Activated naive CD4-positive, alpha-beta T cell treated with Interleukin-2 at 50 U/mL for 16 hours (primary cell): ENCODE results near the gene PIKFYVE.
"Not testable (repeated sequence)": the region's sequence is repeated elsewhere in the genome, so short reads cannot be mapped to it uniquely, and the experiment has no call there.

Experiments
- DNase-seq: peaks from one replicate; pipeline ENCODE4 v3.0.0-alpha.2; 2020

PIKFYVE gene, protein sequence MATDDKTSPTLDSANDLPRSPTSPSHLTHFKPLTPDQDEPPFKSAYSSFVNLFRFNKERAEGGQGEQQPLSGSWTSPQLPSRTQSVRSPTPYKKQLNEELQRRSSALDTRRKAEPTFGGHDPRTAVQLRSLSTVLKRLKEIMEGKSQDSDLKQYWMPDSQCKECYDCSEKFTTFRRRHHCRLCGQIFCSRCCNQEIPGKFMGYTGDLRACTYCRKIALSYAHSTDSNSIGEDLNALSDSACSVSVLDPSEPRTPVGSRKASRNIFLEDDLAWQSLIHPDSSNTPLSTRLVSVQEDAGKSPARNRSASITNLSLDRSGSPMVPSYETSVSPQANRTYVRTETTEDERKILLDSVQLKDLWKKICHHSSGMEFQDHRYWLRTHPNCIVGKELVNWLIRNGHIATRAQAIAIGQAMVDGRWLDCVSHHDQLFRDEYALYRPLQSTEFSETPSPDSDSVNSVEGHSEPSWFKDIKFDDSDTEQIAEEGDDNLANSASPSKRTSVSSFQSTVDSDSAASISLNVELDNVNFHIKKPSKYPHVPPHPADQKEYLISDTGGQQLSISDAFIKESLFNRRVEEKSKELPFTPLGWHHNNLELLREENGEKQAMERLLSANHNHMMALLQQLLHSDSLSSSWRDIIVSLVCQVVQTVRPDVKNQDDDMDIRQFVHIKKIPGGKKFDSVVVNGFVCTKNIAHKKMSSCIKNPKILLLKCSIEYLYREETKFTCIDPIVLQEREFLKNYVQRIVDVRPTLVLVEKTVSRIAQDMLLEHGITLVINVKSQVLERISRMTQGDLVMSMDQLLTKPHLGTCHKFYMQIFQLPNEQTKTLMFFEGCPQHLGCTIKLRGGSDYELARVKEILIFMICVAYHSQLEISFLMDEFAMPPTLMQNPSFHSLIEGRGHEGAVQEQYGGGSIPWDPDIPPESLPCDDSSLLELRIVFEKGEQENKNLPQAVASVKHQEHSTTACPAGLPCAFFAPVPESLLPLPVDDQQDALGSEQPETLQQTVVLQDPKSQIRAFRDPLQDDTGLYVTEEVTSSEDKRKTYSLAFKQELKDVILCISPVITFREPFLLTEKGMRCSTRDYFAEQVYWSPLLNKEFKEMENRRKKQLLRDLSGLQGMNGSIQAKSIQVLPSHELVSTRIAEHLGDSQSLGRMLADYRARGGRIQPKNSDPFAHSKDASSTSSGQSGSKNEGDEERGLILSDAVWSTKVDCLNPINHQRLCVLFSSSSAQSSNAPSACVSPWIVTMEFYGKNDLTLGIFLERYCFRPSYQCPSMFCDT (N-terminal part only)

DNA sequence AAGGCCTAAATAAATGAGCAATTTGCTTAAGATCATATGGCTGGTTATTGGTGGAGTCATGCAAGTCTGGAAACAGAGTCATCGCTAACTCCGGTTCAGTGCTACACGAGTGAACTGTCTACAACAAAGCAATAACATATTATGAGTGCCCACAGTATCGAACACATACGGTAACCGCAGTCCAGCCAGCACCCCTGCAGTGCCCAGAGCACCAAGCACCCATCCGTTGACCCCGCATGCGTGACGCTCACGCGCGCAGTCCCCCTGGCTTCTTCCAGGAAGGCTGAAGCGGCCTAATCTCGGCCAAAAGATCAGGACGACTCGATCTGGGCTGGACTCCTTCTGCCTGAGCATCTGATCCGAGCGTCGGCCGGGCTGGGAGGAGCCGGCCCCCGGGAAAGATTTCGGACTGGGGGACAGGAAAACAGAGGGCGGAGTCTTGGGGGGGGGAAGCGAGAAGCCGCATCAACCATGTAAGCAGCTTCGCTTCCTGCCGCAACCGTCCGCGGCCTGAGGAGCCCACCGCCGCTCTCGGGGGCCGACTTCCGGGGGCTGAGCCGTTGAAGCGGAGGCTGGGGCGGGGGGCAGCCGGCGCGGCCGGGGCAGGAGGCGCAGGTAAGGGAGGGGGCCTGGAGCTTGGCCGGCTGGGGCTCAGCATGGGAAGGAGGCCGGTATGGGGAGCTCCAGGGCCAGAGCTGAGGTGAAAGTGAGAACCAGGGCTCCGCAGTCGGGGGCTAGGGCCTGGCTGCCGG lies at the start of gene PIKFYVE:
PIKFYVE (plus strand) TSS at position 455 of the 752 bp plus-strand sequence. CDS start 5,265 bp downstream, outside the sequence.
- DNase-seq = peak; percentile 88

- DNase-seq = not testable (repeated sequence)
These were observed 44.2 kb upstream of the PIKFYVE start for GRCh38 chr2:208221873-208222272.

DNA sequence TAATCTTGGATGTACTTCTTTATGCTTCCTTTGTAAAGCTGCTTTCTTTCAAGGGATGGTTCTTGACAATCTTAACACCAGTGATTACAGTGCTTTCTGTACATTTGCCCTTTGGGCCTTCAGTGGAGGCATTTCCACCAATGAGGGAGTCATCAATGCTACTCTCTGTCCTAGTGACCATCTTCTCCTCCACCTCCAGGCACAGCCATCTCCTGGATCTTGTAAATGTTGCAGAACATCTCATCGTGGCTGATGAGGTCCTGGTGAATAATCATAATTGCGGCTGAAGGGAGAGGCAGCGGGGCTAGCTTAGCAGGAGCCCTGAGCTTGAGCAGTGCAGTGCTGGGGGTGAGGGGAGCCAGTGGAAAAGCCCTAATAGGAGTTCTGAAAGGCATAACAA lies 43.7 kb upstream of the PIKFYVE start:
- no peak for DNase-seq

- DNase-seq = no peak
These were observed 41.3 kb upstream of the PIKFYVE start for GRCh38 chr2:208224802-208225201.

- no peak for DNase-seq
These were observed 38.3 kb upstream of the PIKFYVE start for GRCh38 chr2:208227581-208228232.

- DNase-seq = no peak
These were observed 37.6 kb upstream of the PIKFYVE start for GRCh38 chr2:208228476-208228875.

DNA sequence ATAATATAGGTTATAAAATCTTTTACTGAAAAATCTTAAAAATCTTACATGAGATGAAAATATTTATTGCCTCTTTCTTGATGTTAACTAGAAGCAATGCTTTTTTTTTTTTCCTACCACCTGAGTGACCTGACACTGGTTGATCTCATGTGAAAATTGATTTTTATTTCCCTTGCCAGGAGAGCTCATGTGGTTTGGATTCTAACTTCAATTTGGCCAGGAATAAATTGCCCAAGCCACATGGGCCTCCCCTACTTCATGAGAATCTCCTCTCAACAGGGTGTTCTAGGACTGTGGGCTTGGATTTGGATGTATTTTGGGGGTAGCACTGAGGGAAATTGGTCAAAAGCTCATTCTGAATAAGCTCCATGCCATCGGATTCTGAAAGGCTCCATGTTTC lies 31.3 kb upstream of the PIKFYVE start:
- DNase-seq = no peak

GRCh38 chr2:208235860-208236259 lies 30.2 kb upstream of the PIKFYVE start:
- no peak for DNase-seq

DNA sequence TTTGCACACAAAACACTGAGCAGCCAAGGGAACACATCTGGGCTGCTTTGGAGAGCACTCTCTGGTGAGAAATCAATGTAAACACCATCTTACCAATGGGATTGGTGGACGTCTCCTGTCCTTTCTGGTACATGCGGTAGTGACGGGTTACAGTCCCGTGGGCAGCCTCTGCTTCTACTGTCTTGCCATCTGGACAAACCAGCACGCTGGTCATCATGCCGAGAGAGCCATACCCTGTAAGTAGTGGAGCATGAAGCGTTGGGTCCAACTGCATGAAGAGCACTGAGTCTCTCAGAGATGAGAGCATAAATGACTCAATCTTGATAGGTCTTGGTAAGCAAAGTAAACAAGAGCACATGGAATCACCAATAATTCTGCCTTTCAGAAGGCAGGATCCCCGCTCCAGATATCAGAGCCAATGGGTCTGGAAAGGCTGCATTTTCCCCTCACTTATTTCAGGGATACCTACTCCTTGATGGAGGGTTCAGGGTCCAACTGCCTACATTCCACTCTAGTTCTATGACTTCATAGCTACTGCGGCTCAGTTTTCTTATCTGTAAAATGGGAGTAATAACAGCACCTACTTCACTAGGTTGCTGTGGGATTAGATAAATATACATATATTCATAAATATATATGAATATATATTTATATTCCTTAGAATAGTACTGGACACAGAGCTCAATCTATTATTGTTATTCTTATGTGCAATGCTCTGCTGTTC lies 26.1 kb upstream of the PIKFYVE start:
- DNase-seq = no peak

- no peak for DNase-seq
These were observed 25.3 kb upstream of the PIKFYVE start for GRCh38 chr2:208240619-208241209.

GRCh38 chr2:208244422-208244821 lies 21.6 kb upstream of the PIKFYVE start:
- no peak for DNase-seq

DNA sequence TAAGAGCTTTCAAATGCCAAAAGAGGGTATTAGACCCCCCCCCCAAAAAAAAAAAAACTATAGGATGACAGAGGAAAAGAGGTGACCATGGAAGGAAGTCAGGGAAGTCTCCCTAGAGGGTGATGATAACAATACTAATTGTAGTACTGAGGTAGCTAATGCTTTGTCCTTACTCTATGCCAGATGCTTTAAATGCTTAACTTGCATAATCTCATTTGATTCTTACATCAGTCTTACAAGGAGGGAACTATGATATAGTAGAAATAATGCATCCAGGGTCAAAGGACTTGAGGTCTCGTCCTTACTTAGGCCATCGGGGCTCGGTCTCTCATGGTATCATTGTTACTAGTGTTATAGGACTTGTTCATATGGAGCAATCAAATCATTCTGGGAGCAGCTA lies 20.3 kb upstream of the PIKFYVE start:
- no peak for DNase-seq

DNA sequence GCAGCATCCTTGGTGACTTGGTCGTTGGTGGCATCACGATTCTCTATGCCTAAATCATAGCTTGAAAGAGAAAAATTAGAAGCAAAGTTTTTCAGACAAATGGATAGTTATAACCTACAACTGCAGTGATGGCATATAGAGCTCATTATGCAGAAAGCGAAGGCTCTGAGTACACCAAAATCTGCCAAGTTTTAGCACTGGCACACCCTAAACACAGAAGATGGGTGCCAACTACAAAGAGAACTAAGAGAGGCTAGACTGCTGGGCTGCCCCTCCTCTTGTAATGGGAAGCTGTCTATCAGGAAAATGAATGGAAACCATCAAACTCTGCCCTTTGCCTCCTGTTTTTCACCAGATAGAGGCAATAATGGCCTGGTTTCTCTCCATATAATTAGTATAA lies 17.5 kb upstream of the PIKFYVE start:
- no peak for DNase-seq

GRCh38 chr2:208249296-208249695 lies 16.8 kb upstream of the PIKFYVE start:
- DNase-seq = no peak

DNA sequence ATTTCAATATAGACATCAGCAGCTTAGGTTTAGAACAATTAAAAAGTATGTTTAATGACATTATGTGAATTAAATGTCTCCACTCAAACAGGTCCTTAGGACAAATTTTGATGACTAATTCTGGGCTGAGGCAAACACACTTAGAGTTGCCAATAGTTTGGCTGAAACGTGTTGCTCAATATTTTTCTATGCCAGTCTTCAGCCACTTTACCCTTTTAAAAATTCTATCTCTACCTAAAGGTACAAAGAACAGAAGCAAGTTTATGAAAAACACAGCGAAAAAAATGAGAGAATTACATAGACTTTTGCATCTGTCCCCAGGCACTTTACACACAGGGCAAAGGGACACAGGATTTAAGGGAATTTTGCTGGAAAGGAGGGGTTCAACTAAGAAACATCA lies 15.7 kb upstream of the PIKFYVE start:
- no peak for DNase-seq

DNA sequence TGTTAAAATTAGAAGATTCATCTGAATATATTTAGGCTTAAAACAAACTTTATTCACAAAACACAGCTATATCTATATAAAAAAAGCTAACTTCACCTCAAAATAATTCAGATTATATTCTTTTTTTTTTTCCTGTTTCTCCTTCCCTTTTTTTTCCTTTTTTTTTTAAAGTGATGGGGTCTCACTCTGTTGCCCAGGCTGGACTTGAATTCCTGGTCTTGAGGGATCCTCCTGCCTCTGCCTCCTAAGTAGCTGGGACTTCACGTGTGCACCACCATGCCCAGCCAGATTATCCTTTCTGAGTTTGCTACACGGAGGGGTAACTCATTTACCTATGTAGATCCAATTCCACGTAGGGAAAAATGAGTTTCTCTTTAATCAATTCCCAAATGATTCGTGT lies 15.0 kb upstream of the PIKFYVE start:
- DNase-seq = no peak

- DNase-seq = no peak
These were observed 13.2 kb upstream of the PIKFYVE start for GRCh38 chr2:208252716-208253492.

GRCh38 chr2:208253600-208254117 lies 12.4 kb upstream of the PIKFYVE start:
- DNase-seq = no peak

- peak; percentile 83 for DNase-seq
These were observed 11.8 kb upstream of the PIKFYVE start for GRCh38 chr2:208254118-208254870.
